HepG2 (cell line): Measurements from ENCODE around the gene PTPRN. TPM values are rescaled to one million over a fixed set of nuclear protein-coding genes. Genes with fewer than 3 reads are reported as not detected.

Experiments
- ARID5B ChIP-seq: IDR thresholded peaks from 2 replicates; pipeline ENCODE4 v1.4.0; 2020; ENCODE audit warnings: mild to moderate bottlenecking, missing genetic modification reagents
- BCLAF1 ChIP-seq: fragments of 450-650 bp; IDR thresholded peaks from 2 replicates; pipeline ENCODE4 v1.6.1; 2017; ENCODE audit warnings: mild to moderate bottlenecking
- IRX3 ChIP-seq: sonication (generic); formaldehyde crosslinking; IDR thresholded peaks from 2 replicates; pipeline ENCODE4 v1.8.1; 2023; ENCODE audit warnings: mild to moderate bottlenecking, low read depth, missing genetic modification reagents, borderline replicate concordance
- JARID2 ChIP-seq: sonication (generic); formaldehyde crosslinking; IDR thresholded peaks from 2 replicates; pipeline ENCODE4 v1.8.1; 2023; ENCODE audit warnings: missing genetic modification reagents, inconsistent platforms; ENCODE audit not compliant: insufficient replicate concordance
- KLF11 ChIP-seq: IDR thresholded peaks from 2 replicates; pipeline ENCODE4 v1.6.1; 2016; ENCODE audit warnings: missing compliant biosample characterization
- NFYC ChIP-seq: IDR thresholded peaks from 2 replicates; pipeline ENCODE4 v1.6.1; 2016; ENCODE audit warnings: missing genetic modification reagents, missing compliant biosample characterization
- POGK ChIP-seq: sonication (generic); formaldehyde crosslinking; conservative IDR thresholded peaks from 2 replicates; pipeline ENCODE4 v1.8.0; 2022; ENCODE audit warnings: mild to moderate bottlenecking, moderate library complexity, missing genetic modification reagents
- RARA ChIP-seq: IDR thresholded peaks from 2 replicates; pipeline ENCODE4 v1.6.1; 2016; ENCODE audit warnings: missing genetic modification reagents, missing compliant biosample characterization
- RFX5 ChIP-seq: IDR thresholded peaks from 2 replicates; pipeline ENCODE4 v1.6.1; 2011; ENCODE audit warnings: low read depth, low read length, improper control_type of control experiment
- ZBTB3 ChIP-seq: sonication (generic); formaldehyde crosslinking; IDR thresholded peaks from 2 replicates; pipeline ENCODE4 v1.4.0; 2020; ENCODE audit warnings: low read depth, mild to moderate bottlenecking, moderate library complexity, missing genetic modification reagents, borderline replicate concordance
- ZFX ChIP-seq: sonication (generic); formaldehyde crosslinking; IDR thresholded peaks from 2 replicates; pipeline ENCODE4 v1.4.0; 2020; ENCODE audit warnings: mild to moderate bottlenecking, low read depth, missing genetic modification reagents, moderate library complexity
- ZNF207 ChIP-seq: fragments of 450-650 bp; IDR thresholded peaks from 2 replicates; pipeline ENCODE4 v1.6.1; 2016; ENCODE audit warnings: antibody characterized with exemption, borderline replicate concordance
- ZNF264 ChIP-seq: sonication (generic); formaldehyde crosslinking; IDR thresholded peaks from 2 replicates; pipeline ENCODE4 v1.4.0; 2020; ENCODE audit warnings: missing genetic modification reagents
- ZNF275 ChIP-seq: sonication (generic); formaldehyde crosslinking; IDR thresholded peaks from 2 replicates; pipeline ENCODE4 v1.8.0; 2022; ENCODE audit warnings: missing genetic modification reagents, mild to moderate bottlenecking, inconsistent platforms, borderline replicate concordance
- ZNF547 ChIP-seq: sonication (generic); formaldehyde crosslinking; IDR thresholded peaks from 2 replicates; pipeline ENCODE4 v1.5.1; 2020; ENCODE audit warnings: mild to moderate bottlenecking, missing genetic modification reagents
- ZNF589 ChIP-seq: sonication (generic); formaldehyde crosslinking; conservative IDR thresholded peaks from 2 replicates; pipeline ENCODE4 v1.8.0; 2022; ENCODE audit warnings: mild to moderate bottlenecking, moderate library complexity, missing genetic modification reagents
- ZNF614 ChIP-seq: IDR thresholded peaks from 2 replicates; pipeline ENCODE4 v1.6.1; 2018; ENCODE audit warnings: missing biosample characterization, missing genetic modification reagents, inconsistent platforms, borderline replicate concordance
- ZNF816 ChIP-seq: sonication (generic); formaldehyde crosslinking; IDR thresholded peaks from 2 replicates; pipeline ENCODE4 v1.8.0; 2022; ENCODE audit warnings: missing genetic modification reagents, mild to moderate bottlenecking, borderline replicate concordance
- ZSCAN29 ChIP-seq: sonication (generic); formaldehyde crosslinking; conservative IDR thresholded peaks from 2 replicates; pipeline ENCODE4 v1.4.0; 2020; ENCODE audit warnings: mild to moderate bottlenecking, missing genetic modification reagents
- polyA plus RNA-seq, 8 experiments: library from polyadenylated mRNA; depleted of rRNA in 3 of 8; stranded (reverse) in 7 of 8; unstranded in 1 of 8; fragments of >200 nt; fragmentation: Illumina TruSeq in 4 of 8; extraction: Trizol in 4 of 8; gene quantifications; 2 replicates each; pipeline versions ENCODE4 v1.2.1 to v1.2.3, GENCODE V29; 2011 to 2016; ENCODE audit warnings: low read depth in 4 of 8, missing spikeins in 1 of 8, mixed read lengths in 1 of 8; ENCODE audit not compliant: insufficient read depth in 1 of 8
- total RNA-seq, 5 experiments: library from RNA; depleted of rRNA; stranded (reverse); fragments of >200 nt; fragmentation: Illumina TruSeq; extraction: Trizol; gene quantifications; 2 replicates each; pipeline ENCODE4 v1.2.3, GENCODE V29; 2016; ENCODE audit warnings: low read depth in 1 of 5

The PTPRN gene
- total and polyA plus RNA-seq, 2 of the 13 experiments (the other 11 are each of a cell fraction or from before 2014, with no cell fraction given), result 0.26 TPM; not detected in 1

- TF ChIP-seq ZNF816 (CRISPR knock-in tag), result no peak
- no peak for TF ChIP-seq ZNF275 (CRISPR knock-in tag)
- no peak for TF ChIP-seq JARID2 (CRISPR knock-in tag)
- no peak for TF ChIP-seq POGK (CRISPR knock-in tag)
- peak; percentile 34 for TF ChIP-seq ARID5B
- TF ChIP-seq ZFX (CRISPR knock-in tag), result peak; percentile 66; the same call in 1 of the 2 replicates
- no peak for TF ChIP-seq ZNF547 (CRISPR knock-in tag)
- no peak for TF ChIP-seq IRX3 (CRISPR knock-in tag)
- peak; percentile 40; the same call in 1 of the 2 replicates for TF ChIP-seq RFX5
- TF ChIP-seq NFYC (CRISPR knock-in tag), result no peak
- no peak for TF ChIP-seq ZNF614
- TF ChIP-seq KLF11 (CRISPR knock-in tag), result no peak
- no peak for TF ChIP-seq ZNF264 (CRISPR knock-in tag)
- no peak for TF ChIP-seq ZSCAN29 (CRISPR knock-in tag)
- no peak for TF ChIP-seq BCLAF1
- 0 out of 2 replicates have a peak, but pooled peaks have one; percentile 16 for TF ChIP-seq RARA (CRISPR knock-in tag)
- TF ChIP-seq ZBTB3, result no peak
- TF ChIP-seq ZNF589 (CRISPR knock-in tag), result no peak
- TF ChIP-seq ZNF207, result no peak
Observed at GRCh38 chr2:219269362-219270054, 39.7 kb downstream of the PTPRN start (continued).
